Nephron progenitor cell (in vitro differentiated cells): ENCODE results near the gene CEP112.

Experiments
- DNase-seq: peaks from one replicate; pipeline ENCODE4 v3.0.0; 2021
- H3K27ac Mint-ChIP-seq: 2 replicates; pipeline ENCODE4 v1.8.0; 2021; ENCODE audit warnings: mild to moderate bottlenecking, moderate library complexity, mixed read lengths
- H3K27me3 Mint-ChIP-seq: 2 replicates; pipeline ENCODE4 v1.8.0; 2021; ENCODE audit warnings: mild to moderate bottlenecking, low read depth, mixed read lengths; ENCODE audit not compliant: poor library complexity
- H3K36me3 Mint-ChIP-seq: 2 replicates; pipeline ENCODE4 v1.8.0; 2021; ENCODE audit warnings: low read depth, mixed read lengths
- H3K4me1 Mint-ChIP-seq: 2 replicates; pipeline ENCODE4 v1.8.0; 2021; ENCODE audit warnings: mixed read lengths
- H3K4me3 Mint-ChIP-seq: 2 replicates; pipeline ENCODE4 v1.8.0; 2021; ENCODE audit warnings: mild to moderate bottlenecking, moderate library complexity, mixed read lengths
- H3K9me3 Mint-ChIP-seq: 2 replicates; pipeline ENCODE4 v1.8.0; 2021; ENCODE audit warnings: mild to moderate bottlenecking, moderate library complexity, mixed read lengths
- TF ChIP-seq, protein P1 (sequence below): fragments of 200-600 bp; sonication (generic); IDR thresholded peaks from 2 replicates; pipeline ENCODE4 v1.5.0; 2021; ENCODE audit warnings: antibody characterized with exemption

CEP112 gene

DNA sequence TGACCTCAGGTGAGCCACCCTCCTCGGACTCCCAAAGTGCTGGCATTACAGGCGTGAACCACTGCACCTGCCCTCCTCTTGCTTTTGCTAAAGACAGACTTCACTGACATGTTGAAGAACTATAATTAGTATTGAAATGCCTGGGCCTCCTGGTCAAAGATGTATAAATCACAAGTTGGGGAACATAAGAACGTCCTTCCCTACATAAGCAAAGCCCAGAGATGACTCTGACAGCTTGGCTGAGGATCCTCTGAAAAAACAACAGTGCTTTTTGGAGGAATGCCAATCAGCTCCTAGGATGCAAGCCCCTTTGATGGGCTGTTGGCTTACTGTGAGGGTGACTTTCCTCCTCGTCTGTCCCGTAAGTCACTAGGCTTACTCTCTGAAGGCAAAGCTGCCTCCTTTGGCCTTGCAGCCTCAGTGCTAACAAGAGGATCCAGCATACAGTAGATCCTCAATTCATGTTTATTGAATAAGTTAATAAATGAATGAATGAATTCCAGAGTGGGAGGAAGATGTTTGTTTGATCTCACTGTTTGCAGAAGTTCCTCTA is 30.9 kb upstream of the CEP112 start:
- Mint-ChIP-seq H3K36me3 (no peaks in the 10 kb centered on the region), H3K27ac (no peak overlapping the region), H3K27me3 (peaks cover 33% of the 10 kb centered on the region), H3K4me1 (no peaks in the 10 kb centered on the region), H3K9me3 (no peaks in the 10 kb centered on the region), H3K4me3 (no peak overlapping the region)
- no peak for DNase-seq
- TF ChIP-seq, protein P1, sequence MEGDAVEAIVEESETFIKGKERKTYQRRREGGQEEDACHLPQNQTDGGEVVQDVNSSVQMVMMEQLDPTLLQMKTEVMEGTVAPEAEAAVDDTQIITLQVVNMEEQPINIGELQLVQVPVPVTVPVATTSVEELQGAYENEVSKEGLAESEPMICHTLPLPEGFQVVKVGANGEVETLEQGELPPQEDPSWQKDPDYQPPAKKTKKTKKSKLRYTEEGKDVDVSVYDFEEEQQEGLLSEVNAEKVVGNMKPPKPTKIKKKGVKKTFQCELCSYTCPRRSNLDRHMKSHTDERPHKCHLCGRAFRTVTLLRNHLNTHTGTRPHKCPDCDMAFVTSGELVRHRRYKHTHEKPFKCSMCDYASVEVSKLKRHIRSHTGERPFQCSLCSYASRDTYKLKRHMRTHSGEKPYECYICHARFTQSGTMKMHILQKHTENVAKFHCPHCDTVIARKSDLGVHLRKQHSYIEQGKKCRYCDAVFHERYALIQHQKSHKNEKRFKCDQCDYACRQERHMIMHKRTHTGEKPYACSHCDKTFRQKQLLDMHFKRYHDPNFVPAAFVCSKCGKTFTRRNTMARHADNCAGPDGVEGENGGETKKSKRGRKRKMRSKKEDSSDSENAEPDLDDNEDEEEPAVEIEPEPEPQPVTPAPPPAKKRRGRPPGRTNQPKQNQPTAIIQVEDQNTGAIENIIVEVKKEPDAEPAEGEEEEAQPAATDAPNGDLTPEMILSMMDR, result no peak

DNA sequence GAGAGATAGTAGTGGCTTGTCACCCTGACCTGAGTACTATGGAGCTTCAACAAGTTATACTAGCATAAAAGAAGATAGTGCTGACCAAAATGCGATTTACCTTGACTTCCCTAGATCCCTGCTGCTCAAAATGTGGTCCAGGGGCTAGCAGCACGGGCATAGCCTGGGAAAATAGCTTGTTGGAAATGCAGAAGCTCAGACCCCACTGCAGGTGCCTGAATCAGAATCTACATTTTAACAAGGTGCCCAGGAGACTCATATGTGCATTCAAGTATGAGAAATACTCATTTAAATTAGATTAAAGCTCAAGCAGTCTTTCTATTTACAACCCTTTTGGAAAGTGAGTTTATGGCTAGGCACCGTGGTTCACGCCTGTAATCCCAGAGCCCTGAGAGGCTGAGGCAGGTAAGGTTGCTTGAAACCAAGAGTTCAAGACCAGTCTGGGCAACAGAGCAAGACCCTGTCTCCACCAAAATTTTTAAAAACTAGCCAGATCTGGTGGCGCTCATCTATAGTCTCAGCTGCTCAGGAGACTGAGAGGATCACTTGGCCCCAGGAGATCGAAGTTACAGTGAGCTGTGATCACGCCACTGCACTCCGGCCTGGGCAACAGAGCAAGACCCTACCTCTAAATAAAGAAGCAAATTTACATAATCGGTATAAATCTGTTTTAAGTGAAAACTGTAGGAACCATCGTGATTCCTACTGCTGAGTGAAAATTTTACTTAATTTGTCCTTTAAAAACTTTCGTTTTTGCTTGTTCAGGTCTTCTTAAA is 30.0 kb upstream of the CEP112 start:
- Mint-ChIP-seq H3K4me1 (no peaks in the 10 kb centered on the region), H3K4me3 (no peak overlapping the region), H3K27ac (no peak overlapping the region), H3K27me3 (peaks cover 36% of the 10 kb centered on the region), H3K9me3 (no peaks in the 10 kb centered on the region), H3K36me3 (no peaks in the 10 kb centered on the region)
- TF ChIP-seq, protein P1, result no peak
- DNase-seq, result no peak

DNA sequence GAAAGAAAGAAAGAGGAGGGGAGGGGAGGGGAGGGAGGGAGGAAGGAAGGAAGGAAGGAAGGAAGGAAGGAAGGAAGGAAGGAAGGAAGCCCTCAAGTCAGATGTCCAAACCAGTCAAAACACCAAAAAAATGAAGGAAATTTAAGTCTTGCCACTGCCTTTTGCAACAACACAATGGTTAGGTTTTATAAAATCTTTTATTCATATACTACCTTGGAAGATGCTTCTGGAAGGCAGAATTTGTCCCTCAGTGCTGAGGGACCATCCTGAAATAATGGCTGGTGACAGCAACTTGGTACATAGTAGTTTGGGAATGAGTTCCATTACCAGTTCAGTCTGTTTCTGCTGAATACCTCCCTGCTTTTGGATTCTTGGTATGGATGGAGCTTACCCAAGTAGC is 29.4 kb upstream of the CEP112 start:
- DNase-seq, result no peak
- Mint-ChIP-seq H3K27me3 (peaks cover 38% of the 10 kb centered on the region), H3K36me3 (no peaks in the 10 kb centered on the region), H3K4me1 (no peaks in the 10 kb centered on the region), H3K4me3 (no peak overlapping the region), H3K9me3 (no peaks in the 10 kb centered on the region), H3K27ac (no peak overlapping the region)
- TF ChIP-seq, protein P1, result no peak

DNA sequence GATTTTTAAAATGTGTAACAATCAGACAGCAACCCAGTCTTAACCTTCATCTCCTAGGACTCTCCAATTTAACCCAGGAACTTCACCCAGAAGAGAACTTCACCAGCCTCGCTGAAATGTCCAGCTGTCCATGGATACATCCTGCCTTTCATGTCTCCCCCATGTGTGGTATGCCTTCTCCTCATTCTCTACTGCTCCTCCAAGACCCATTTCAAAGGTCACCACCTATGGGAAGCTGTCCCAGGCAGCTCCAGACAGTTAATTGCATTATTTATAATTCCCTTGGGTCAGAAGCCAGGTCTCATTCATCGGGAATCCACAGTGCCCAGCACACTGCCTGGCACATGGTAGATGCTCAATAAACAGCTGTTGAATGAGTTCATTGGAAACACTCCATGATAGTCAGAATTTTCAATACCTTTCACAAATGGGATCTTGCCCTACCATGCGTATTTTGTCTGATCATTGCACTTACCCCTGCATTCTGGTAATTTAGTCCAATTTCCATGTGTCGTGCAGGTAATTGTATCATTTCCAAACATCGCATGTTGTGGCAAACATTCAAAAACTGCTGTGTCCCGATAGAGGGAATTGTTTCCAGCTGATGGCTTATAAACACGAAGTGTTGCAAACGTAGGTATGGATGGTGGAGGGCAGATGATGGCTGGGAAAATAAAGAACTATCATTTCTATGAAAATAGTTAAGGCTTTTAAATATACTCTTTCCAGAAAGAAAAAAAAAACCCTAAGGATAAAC is 28.3 kb upstream of the CEP112 start:
- H3K27ac Mint-ChIP-seq, result no peak overlapping the region
- peaks cover 4% of the 10 kb centered on the region for H3K9me3 Mint-ChIP-seq
- TF ChIP-seq, protein P1, result no peak
- H3K27me3 Mint-ChIP-seq, result peaks cover 42% of the 10 kb centered on the region
- DNase-seq, result no peak
- no peak overlapping the region for H3K4me3 Mint-ChIP-seq
- H3K4me1 Mint-ChIP-seq, result peaks cover 3% of the 10 kb centered on the region
- H3K36me3 Mint-ChIP-seq, result no peaks in the 10 kb centered on the region

DNA sequence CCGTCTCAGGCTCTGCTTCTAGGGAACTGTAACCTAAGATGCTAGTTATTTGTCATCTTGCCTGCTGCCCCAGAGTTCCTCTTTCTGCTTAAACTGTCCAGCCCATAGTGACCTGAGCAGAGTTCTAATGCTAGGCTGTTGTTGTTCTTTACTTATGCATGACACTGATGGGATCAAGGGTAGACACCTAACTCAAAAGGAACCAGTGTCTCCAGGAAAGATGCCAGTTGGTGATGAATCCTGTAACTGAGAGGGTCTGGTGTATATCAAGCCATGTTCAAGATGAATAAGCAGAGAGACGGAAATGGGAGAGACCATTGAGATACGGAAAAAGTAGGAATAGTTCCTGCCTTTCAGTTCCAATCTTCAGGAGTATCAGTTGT is 23.6 kb upstream of the CEP112 start:
- H3K36me3 Mint-ChIP-seq, result no peaks in the 10 kb centered on the region
- H3K27me3 Mint-ChIP-seq, result peaks cover 31% of the 10 kb centered on the region
- DNase-seq, result no peak
- peaks cover 4% of the 10 kb centered on the region for H3K9me3 Mint-ChIP-seq
- no peak overlapping the region for H3K27ac Mint-ChIP-seq
- H3K4me1 Mint-ChIP-seq, result peaks cover 9% of the 10 kb centered on the region
- TF ChIP-seq, protein P1, result no peak
- H3K4me3 Mint-ChIP-seq, result no peak overlapping the region
